Ovary (tissue), 3 donors: ENCODE measurements around the gene BRCC3.

Experiments
- POLR2A ChIP-seq: fragments of 450-650 bp; IDR thresholded peaks from one replicate; pipeline ENCODE4 v1.6.1; 2017; ENCODE audit warnings: antibody characterized with exemption, mild to moderate bottlenecking, moderate library complexity
- TF ChIP-seq, protein P1 (sequence below), 3 donors: fragments of 450-650 bp in 2 of 3; fragments of 200-600 bp in 1 of 3; IDR thresholded peaks; one replicate each; pipeline versions ENCODE4 v1.5.1 to v1.8.0; 2016 to 2022; ENCODE audit warnings: antibody characterized with exemption in 3 of 3, mild to moderate bottlenecking in 1 of 3
- donor health status: DM: no; HTN: no; CAD: no.

DNA sequence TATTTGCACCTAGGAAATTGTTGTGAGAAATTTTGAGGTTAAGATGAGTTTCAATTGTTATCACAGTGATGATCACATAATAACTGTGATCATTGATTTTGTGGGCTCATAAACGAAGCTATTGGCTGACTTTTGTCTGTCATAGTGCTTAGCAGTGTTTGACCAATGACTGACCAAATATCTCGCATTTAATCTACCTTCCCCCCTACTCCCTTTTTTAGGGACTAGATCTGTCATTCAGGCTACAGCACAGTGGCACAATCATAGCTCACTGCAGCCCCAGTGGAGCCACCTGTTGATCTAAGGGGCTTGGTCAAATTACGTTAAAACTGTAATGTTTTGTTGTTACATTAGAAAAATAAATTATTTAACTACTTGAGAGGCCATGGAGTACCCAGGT lies 43.2 kb upstream of the BRCC3 start:
- TF ChIP-seq, protein P1, sequence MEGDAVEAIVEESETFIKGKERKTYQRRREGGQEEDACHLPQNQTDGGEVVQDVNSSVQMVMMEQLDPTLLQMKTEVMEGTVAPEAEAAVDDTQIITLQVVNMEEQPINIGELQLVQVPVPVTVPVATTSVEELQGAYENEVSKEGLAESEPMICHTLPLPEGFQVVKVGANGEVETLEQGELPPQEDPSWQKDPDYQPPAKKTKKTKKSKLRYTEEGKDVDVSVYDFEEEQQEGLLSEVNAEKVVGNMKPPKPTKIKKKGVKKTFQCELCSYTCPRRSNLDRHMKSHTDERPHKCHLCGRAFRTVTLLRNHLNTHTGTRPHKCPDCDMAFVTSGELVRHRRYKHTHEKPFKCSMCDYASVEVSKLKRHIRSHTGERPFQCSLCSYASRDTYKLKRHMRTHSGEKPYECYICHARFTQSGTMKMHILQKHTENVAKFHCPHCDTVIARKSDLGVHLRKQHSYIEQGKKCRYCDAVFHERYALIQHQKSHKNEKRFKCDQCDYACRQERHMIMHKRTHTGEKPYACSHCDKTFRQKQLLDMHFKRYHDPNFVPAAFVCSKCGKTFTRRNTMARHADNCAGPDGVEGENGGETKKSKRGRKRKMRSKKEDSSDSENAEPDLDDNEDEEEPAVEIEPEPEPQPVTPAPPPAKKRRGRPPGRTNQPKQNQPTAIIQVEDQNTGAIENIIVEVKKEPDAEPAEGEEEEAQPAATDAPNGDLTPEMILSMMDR (IDR thresholded peaks at IDR 0.05) = no peak
- no peak for TF ChIP-seq POLR2A
